Ectodermal cell (in vitro differentiated cells): ENCODE results near the gene HASPIN.

Experiments used
- H3K27ac ChIP-seq: 2 replicates; pipeline ENCODE4 v1.7.0; 2013; ENCODE audit warnings: mild to moderate bottlenecking, low read depth, low read length; ENCODE audit not compliant: insufficient read depth, poor library complexity, severe bottlenecking
- H3K27me3 ChIP-seq: 2 replicates; pipeline ENCODE4 v1.7.0; 2013; ENCODE audit warnings: mild to moderate bottlenecking, low read length; ENCODE audit not compliant: insufficient read depth, control insufficient read depth, poor library complexity, severe bottlenecking
- H3K36me3 ChIP-seq: one replicate; pipeline ENCODE4 v1.7.0; 2013; ENCODE audit warnings: low read length; ENCODE audit not compliant: control insufficient read depth, insufficient read depth
- H3K4me1 ChIP-seq: one replicate; pipeline ENCODE4 v1.7.0; 2013; ENCODE audit warnings: low read length; ENCODE audit not compliant: control insufficient read depth, insufficient read depth
- H3K4me3 ChIP-seq: 2 replicates; pipeline ENCODE4 v1.7.0; 2013; ENCODE audit warnings: low read depth, low read length, control low read depth; ENCODE audit not compliant: insufficient read depth
- H3K9me3 ChIP-seq: 2 replicates; pipeline ENCODE4 v1.7.0; 2013; ENCODE audit warnings: mild to moderate bottlenecking, low read length, moderate library complexity; ENCODE audit not compliant: control insufficient read depth
- WGBS, 2 experiments: methylation state at CpG; one replicate each; pipeline ENCODE4 v1.1.7; 2013; ENCODE audit warnings: missing lambda C conversion rate in 2 of 2; 5-methylcytosine and 5-hydroxymethylcytosine counted together

Gene HASPIN

DNA sequence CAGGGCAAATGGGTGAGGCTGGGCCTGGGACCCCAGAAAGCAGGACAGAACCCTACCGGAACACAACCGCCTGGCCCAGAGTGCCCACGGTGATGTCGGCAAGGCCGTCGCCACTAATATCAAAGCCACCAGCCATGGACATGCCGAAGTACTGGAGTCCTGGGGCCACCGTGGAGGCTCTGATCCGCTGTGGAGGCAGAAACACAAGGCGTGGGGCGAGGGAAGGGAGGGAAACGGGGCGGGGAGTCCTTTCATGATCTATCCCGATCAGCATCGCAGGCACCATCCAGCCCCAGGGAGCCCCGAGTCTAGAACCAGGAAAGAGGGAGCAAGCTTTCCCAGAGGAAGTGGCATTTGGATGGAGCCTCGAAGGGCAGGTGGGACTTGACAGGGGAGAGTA is 26.6 kb downstream of the HASPIN start:
- H3K27ac ChIP-seq = no peak overlapping the region
- no peak overlapping the region for H3K4me3 ChIP-seq
- no peaks in the 10 kb centered on the region for H3K36me3 ChIP-seq
- H3K4me1 ChIP-seq = no peaks in the 10 kb centered on the region
- no peaks in the 10 kb centered on the region for H3K27me3 ChIP-seq
- no peaks in the 10 kb centered on the region for H3K9me3 ChIP-seq
- 93% methylated on average over 17 of the region's 17 CpGs for WGBS, 2 experiments

DNA sequence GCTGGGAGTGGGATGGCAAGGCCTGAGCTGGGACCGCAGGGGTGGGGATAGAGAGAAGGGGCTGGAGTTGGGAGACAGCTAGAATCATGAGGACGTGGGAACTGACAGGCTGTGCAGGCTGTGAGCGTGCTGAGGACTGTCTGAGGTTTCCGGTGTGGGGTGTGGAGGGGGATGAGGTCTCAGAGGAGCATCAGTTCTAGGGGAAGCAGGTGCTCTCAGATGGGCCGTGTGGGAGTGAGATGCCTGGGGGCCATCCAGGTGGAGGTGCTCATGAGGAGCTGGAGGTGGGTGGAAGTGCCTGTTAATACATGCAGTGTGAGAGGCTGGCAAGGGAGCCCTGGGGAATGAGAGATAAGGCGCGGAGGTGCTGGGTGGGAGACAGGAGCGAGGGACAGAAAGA is 27.2 kb downstream of the HASPIN start:
- H3K4me1 ChIP-seq = no peaks in the 10 kb centered on the region
- no peak overlapping the region for H3K4me3 ChIP-seq
- H3K9me3 ChIP-seq = no peaks in the 10 kb centered on the region
- H3K27ac ChIP-seq = no peak overlapping the region
- WGBS, 2 experiments = 88 to 92% methylated on average over 8 of the region's 8 CpGs
- no peaks in the 10 kb centered on the region for H3K27me3 ChIP-seq
- H3K36me3 ChIP-seq = no peaks in the 10 kb centered on the region

- Histone ChIP-seq H3K9me3 (no peaks in the 10 kb centered on the region), H3K4me3 (no peak overlapping the region), H3K27me3 (no peaks in the 10 kb centered on the region), H3K27ac (no peak overlapping the region), H3K36me3 (no peaks in the 10 kb centered on the region), H3K4me1 (no peaks in the 10 kb centered on the region)
- 95% methylated on average over 15 of the region's 15 CpGs for WGBS, 2 experiments
Observed at GRCh38 chr17:3751836-3752235, 28.1 kb downstream of the HASPIN start.

- H3K27me3 ChIP-seq = no peaks in the 10 kb centered on the region
- WGBS, 2 experiments = 85 to 88% methylated on average over 12 of the region's 12 CpGs
- no peaks in the 10 kb centered on the region for H3K36me3 ChIP-seq
- H3K9me3 ChIP-seq = no peaks in the 10 kb centered on the region
- no peak overlapping the region for H3K4me3 ChIP-seq
- no peak overlapping the region for H3K27ac ChIP-seq
- H3K4me1 ChIP-seq = no peaks in the 10 kb centered on the region
Observed at GRCh38 chr17:3753624-3754023, 29.9 kb downstream of the HASPIN start.

DNA sequence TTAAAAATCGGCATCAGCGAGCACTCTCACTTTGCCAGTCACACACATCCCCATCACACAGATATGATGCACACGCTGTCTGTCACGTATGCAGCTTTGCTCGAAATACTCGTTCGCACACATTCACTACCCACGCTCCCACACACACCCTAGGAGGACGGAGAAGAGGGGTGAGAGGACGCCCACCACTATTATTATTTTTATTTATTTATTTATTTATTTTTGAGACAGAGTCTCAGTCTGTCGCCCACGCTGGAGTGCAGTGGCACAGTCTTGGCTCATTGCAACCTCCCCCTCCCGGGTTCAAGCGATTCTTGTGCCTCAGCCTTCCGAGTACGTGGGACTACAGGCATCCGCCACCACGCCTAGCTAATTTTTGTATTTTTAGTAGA is 30.4 kb downstream of the HASPIN start:
- Histone ChIP-seq H3K9me3 (no peaks in the 10 kb centered on the region), H3K4me3 (no peak overlapping the region), H3K36me3 (no peaks in the 10 kb centered on the region), H3K4me1 (no peaks in the 10 kb centered on the region), H3K27ac (no peak overlapping the region), H3K27me3 (no peaks in the 10 kb centered on the region)
- 94 to 96% methylated on average over 15 to 17 of the region's 18 CpGs for WGBS, 2 experiments

GRCh38 chr17:3754458-3755334 is 31.0 kb downstream of the HASPIN start:
- WGBS, 2 experiments = 15 to 20% methylated on average over 56 of the region's 56 CpGs
- Histone ChIP-seq H3K36me3 (no peaks in the 10 kb centered on the region), H3K27me3 (no peaks in the 10 kb centered on the region), H3K4me3 (peak overlapping the region; percentile 43), H3K27ac (no peak overlapping the region), H3K4me1 (no peaks in the 10 kb centered on the region), H3K9me3 (no peaks in the 10 kb centered on the region)

DNA sequence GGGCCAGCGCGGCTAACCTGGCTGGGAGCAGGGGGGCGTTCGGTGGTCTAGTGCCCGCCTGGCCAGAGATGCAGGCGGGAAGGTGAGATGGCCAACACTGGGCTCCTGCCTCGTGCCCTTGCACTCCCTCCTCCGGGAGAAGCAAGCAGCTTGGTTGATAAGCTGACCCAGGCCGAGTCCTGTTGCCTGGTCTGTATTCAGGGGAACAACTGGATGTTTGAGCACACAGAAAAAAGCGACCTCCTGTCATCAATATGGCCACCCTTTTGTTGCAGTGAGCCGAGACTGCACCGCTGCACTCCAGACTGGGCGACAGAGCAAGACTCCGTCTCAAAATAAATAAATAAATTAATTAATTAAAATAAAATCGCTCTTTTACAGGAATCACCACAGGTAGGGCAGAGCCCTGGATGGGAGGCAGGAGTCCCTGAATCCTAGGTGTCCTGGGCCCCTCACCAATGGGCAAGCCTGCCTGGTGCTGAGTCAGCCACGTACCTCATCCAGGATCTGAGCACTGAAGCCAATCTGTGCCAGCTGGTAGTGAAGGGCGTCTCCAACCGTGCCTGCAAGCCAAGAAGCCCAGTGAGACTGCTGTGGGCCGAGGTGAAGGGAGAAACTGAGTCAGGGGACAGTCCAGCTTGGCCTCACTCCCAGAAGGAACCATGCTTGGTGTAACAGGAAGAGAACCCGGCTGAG is 31.8 kb downstream of the HASPIN start:
- Histone ChIP-seq H3K36me3 (no peaks in the 10 kb centered on the region), H3K27me3 (no peaks in the 10 kb centered on the region), H3K4me1 (no peaks in the 10 kb centered on the region), H3K4me3 (peak overlapping the region; percentile 43), H3K9me3 (no peaks in the 10 kb centered on the region), H3K27ac (no peak overlapping the region)
- WGBS, 2 experiments = 59 to 60% methylated on average over 17 to 20 of the region's 20 CpGs

- Histone ChIP-seq H3K4me3 (no peak overlapping the region), H3K27me3 (no peaks in the 10 kb centered on the region), H3K4me1 (no peaks in the 10 kb centered on the region), H3K9me3 (no peaks in the 10 kb centered on the region), H3K36me3 (no peaks in the 10 kb centered on the region), H3K27ac (no peak overlapping the region)
- WGBS, 2 experiments = 91 to 94% methylated on average over 6 of the region's 6 CpGs
Observed at GRCh38 chr17:3759597-3760216, 36.0 kb downstream of the HASPIN start.

GRCh38 chr17:3761036-3761917 is 37.6 kb downstream of the HASPIN start:
- Histone ChIP-seq H3K36me3 (no peaks in the 10 kb centered on the region), H3K9me3 (no peaks in the 10 kb centered on the region), H3K4me1 (no peaks in the 10 kb centered on the region), H3K27ac (no peak overlapping the region), H3K4me3 (no peak overlapping the region), H3K27me3 (no peaks in the 10 kb centered on the region)
- WGBS, 2 experiments = 92 to 94% methylated on average over 23 of the region's 23 CpGs
